ENCODE results near the gene JUP. TPM values are rescaled to one million over a fixed set of nuclear protein-coding genes. Genes with fewer than 3 reads are reported as not detected.

Gene JUP
- total and polyA plus RNA-seq, 2 of the 13 experiments (the other 11 are each of a cell fraction or from before 2014, with no cell fraction given) = 12.1 to 20.6 TPM

DNA sequence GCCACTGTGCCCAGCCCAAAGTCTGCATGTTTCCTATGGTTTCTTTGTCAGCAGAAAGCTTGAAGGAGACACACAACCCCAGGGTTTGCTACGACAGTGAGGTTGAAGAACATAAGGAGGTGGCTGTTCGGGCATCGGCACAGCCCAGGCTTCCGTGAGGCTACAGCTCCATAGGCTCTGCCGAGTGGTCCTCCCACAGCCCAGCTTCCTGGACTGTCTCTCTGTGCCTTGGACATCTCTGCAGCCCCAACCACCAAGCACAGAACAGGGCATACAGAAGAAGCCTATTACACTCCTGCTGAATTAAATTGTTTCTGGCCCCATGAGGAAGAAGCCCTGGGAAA, 48.9 kb downstream of the JUP start (continued):
- TF ChIP-seq ZNF609 (CRISPR knock-in tag; IDR thresholded peaks at IDR 0.05; ENCODE audit: borderline replicate concordance) (no peak), RFXAP (CRISPR knock-in tag; IDR thresholded peaks at IDR 0.05; ENCODE audit: borderline replicate concordance) (no peak), ATF7 (IDR thresholded peaks at IDR 0.05) (no peak), ATF7 (CRISPR knock-in tag; IDR thresholded peaks at IDR 0.05) (no peak), ZKSCAN1 (IDR thresholded peaks at IDR 0.05; ENCODE audit: low read length) (no peak), ZNF776 (CRISPR knock-in tag; IDR thresholded peaks at IDR 0.05) (no peak), ZFYVE20 (CRISPR knock-in tag; IDR thresholded peaks at IDR 0.05; ENCODE audit: borderline replicate concordance, low read depth) (no peak), ZNF75D (CRISPR knock-in tag; IDR thresholded peaks at IDR 0.05; ENCODE audit: borderline replicate concordance) (peak; percentile 9; the same call in 1 of the 2 replicates)
- TF ChIP-seq, protein P1, sequence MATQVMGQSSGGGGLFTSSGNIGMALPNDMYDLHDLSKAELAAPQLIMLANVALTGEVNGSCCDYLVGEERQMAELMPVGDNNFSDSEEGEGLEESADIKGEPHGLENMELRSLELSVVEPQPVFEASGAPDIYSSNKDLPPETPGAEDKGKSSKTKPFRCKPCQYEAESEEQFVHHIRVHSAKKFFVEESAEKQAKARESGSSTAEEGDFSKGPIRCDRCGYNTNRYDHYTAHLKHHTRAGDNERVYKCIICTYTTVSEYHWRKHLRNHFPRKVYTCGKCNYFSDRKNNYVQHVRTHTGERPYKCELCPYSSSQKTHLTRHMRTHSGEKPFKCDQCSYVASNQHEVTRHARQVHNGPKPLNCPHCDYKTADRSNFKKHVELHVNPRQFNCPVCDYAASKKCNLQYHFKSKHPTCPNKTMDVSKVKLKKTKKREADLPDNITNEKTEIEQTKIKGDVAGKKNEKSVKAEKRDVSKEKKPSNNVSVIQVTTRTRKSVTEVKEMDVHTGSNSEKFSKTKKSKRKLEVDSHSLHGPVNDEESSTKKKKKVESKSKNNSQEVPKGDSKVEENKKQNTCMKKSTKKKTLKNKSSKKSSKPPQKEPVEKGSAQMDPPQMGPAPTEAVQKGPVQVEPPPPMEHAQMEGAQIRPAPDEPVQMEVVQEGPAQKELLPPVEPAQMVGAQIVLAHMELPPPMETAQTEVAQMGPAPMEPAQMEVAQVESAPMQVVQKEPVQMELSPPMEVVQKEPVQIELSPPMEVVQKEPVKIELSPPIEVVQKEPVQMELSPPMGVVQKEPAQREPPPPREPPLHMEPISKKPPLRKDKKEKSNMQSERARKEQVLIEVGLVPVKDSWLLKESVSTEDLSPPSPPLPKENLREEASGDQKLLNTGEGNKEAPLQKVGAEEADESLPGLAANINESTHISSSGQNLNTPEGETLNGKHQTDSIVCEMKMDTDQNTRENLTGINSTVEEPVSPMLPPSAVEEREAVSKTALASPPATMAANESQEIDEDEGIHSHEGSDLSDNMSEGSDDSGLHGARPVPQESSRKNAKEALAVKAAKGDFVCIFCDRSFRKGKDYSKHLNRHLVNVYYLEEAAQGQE (IDR thresholded peaks at IDR 0.05; ENCODE audit: borderline replicate concordance in 1 of 2, low read depth in 1 of 2, low read length in 2 of 2) = no peak
